K562 (cell line): ENCODE measurements around the gene IREB2. TPM values are rescaled to one million over a fixed set of nuclear protein-coding genes. Genes with fewer than 3 reads are reported as not detected.

Experiments used
- CHD4 ChIP-seq: fragments of 200-600 bp; sonication (generic); IDR thresholded peaks from 3 replicates; pipeline ENCODE4 v1.6.1; 2012; ENCODE audit warnings: low read depth, mild to moderate bottlenecking, mixed read lengths, low read length, inconsistent platforms; ENCODE audit not compliant: insufficient read depth, insufficient replicate concordance, poor library complexity, severe bottlenecking
- MEIS2 ChIP-seq: fragments of 450-650 bp; IDR thresholded peaks from 2 replicates; pipeline ENCODE4 v1.6.1; 2014; ENCODE audit warnings: mild to moderate bottlenecking; ENCODE audit not compliant: partially characterized antibody
- REST ChIP-seq, 2 experiments: fragments of 450-650 bp; formaldehyde crosslinking in 1 of 2; IDR thresholded peaks; 2 replicates each; pipeline versions ENCODE4 v1.4.0 to v1.6.1; 2014 to 2020; ENCODE audit warnings: mild to moderate bottlenecking in 2 of 2, borderline replicate concordance in 1 of 2, low read depth in 1 of 2
- RREB1 ChIP-seq: fragments of 250-450 bp; sonication (Bioruptor Pico); IDR thresholded peaks from 2 replicates; pipeline ENCODE4 v1.4.0; 2020
- TEAD4 ChIP-seq, 2 experiments: sonication (generic) in 1 of 2; formaldehyde crosslinking in 1 of 2; IDR thresholded peaks; 2 replicates each; pipeline versions ENCODE4 v1.6.1 to v1.8.0; 2012 to 2022; ENCODE audit warnings: borderline replicate concordance in 1 of 2, inconsistent platforms in 1 of 2, low read length in 1 of 2, mild to moderate bottlenecking in 1 of 2, missing genetic modification reagents in 1 of 2
- UBTF ChIP-seq, 2 experiments: IDR thresholded peaks; 2 replicates each; pipeline ENCODE4 v1.6.1; 2012; ENCODE audit warnings: improper control_type of control experiment in 2 of 2, low read depth in 2 of 2, low read length in 2 of 2, borderline replicate concordance in 1 of 2
- ZNF217 ChIP-seq: sonication (generic); formaldehyde crosslinking; IDR thresholded peaks from 2 replicates; pipeline ENCODE4 v1.8.0; 2022; ENCODE audit warnings: mild to moderate bottlenecking, missing genetic modification reagents
- polyA plus RNA-seq, 8 experiments: library from polyadenylated mRNA; depleted of rRNA in 4 of 8; stranded (reverse) in 5 of 8; unstranded in 3 of 8; fragments of >200 nt; fragmentation: Nextera tagmentation in 2 of 8; fragmentation: Illumina TruSeq in 1 of 8; extraction: Ambion mirVana in 2 of 8; extraction: Trizol in 1 of 8; gene quantifications; 2 replicates each; pipeline versions ENCODE4 v1.2.1 to v1.2.3, GENCODE V29; 2011 to 2014; ENCODE audit warnings: inconsistent platforms in 1 of 8, missing spikeins in 1 of 8
- total RNA-seq, 7 experiments: library from RNA; depleted of rRNA in 6 of 7; stranded (reverse); fragments of >200 nt in 6 of 7; fragmentation: Illumina TruSeq in 2 of 7; extraction: Trizol in 2 of 7; gene quantifications; 2 replicates each; pipeline versions ENCODE4 v1.2.1 to v1.2.3, GENCODE V29; 2011 to 2021; ENCODE audit warnings: low replicate concordance in 1 of 7

Gene IREB2
- total and polyA plus RNA-seq, 9 of the 15 experiments (the other 6 are each of a cell fraction or from before 2014, with no cell fraction given): 16.8 to 61.7 (median 34.0) TPM

GRCh38 chr15:78506971-78507830 lies 69.2 kb downstream of the IREB2 start, which contains the start of gene HYKK (continued):
- TF ChIP-seq TEAD4 (IDR thresholded peaks at IDR 0.05; ENCODE audit: low read length) (peak; percentile 37; the same call in 1 of the 2 replicates), TEAD4 (CRISPR knock-in tag; IDR thresholded peaks at IDR 0.05; ENCODE audit: borderline replicate concordance) (no peak), REST (IDR thresholded peaks at IDR 0.05; ENCODE audit: borderline replicate concordance) (no peak), REST (CRISPR knock-in tag; IDR thresholded peaks at IDR 0.05; ENCODE audit: low read depth) (0 out of 2 replicates have a peak, but pooled peaks have one; percentile 38), RREB1 (0 out of 2 replicates have a peak, but pooled peaks have one; percentile 18), ZNF217 (CRISPR knock-in tag) (no peak), UBTF (IDR thresholded peaks at IDR 0.05; ENCODE audit: borderline replicate concordance in 1 of 2, low read depth in 2 of 2, low read length in 2 of 2) (0 out of 4 replicates have a peak, but pooled peaks of 1 of the 2 experiments have one; percentile 16), MEIS2 (peak; percentile 57), CHD4 (no peak)
